ENCODE results near the gene HOXA7.

Gene HOXA7

GRCh38 chr7:27159266-27160144 is 3.0 kb upstream of the HOXA7 start:
- TF ChIP-seq CTCF (IDR thresholded peaks at IDR 0.05; ENCODE audit: insufficient read depth, low read depth, low read length, missing control alignments) = no peak
- no peak for DNase-seq (ENCODE audit: low read depth)
- H3K4me3 ChIP-seq (ENCODE audit: low read depth, low read length) = no peak overlapping the region

- no peak for DNase-seq (ENCODE audit: low read depth)
- H3K4me3 ChIP-seq (ENCODE audit: low read depth, low read length) = no peak overlapping the region
- no peak for TF ChIP-seq CTCF (IDR thresholded peaks at IDR 0.05; ENCODE audit: insufficient read depth, low read depth, low read length, missing control alignments)
Measured at GRCh38 chr7:27158436-27159265, 2.2 kb upstream of the HOXA7 start.

GRCh38 chr7:27157702-27158431 is 1.4 kb upstream of the HOXA7 start:
- H3K4me3 ChIP-seq (ENCODE audit: low read depth, low read length) = no peak overlapping the region
- no peak for DNase-seq (ENCODE audit: low read depth)
- no peak for TF ChIP-seq CTCF (IDR thresholded peaks at IDR 0.05; ENCODE audit: insufficient read depth, low read depth, low read length, missing control alignments)

- no peak overlapping the region for H3K4me3 ChIP-seq (ENCODE audit: low read depth, low read length)
- TF ChIP-seq CTCF (IDR thresholded peaks at IDR 0.05; ENCODE audit: insufficient read depth, low read depth, low read length, missing control alignments) = no peak
- DNase-seq (ENCODE audit: low read depth) = no peak
Measured at GRCh38 chr7:27156916-27157701, 634 bp upstream of the HOXA7 start.

- no peak overlapping the region for H3K4me3 ChIP-seq (ENCODE audit: low read depth, low read length)
- DNase-seq (ENCODE audit: low read depth) = no peak
- no peak for TF ChIP-seq CTCF (IDR thresholded peaks at IDR 0.05; ENCODE audit: insufficient read depth, low read depth, low read length, missing control alignments)
Measured at GRCh38 chr7:27155816-27156507, 513 bp downstream of the HOXA7 start.

All from GM12865 (cell line).